ENCODE measurements around the gene ATP5MK.
"Not testable (repeated sequence)": the region's sequence is repeated elsewhere in the genome, so short reads cannot be mapped to it uniquely, and the experiment has no call there.

The ATP5MK gene

GRCh38 chr10:103396067-103396788 is at the start of gene ATP5MK, which contains the start of gene PDCD11:
Gene ATP5MK, minus strand, starts transcription at chr10:103396475. Its CDS starts 4,018 bp downstream, at chr10:103392457.
Gene PDCD11, plus strand, starts transcription at chr10:103396626. Its CDS starts 1,801 bp downstream, at chr10:103398427.
- peak; percentile 80 to 93 (median 87) for DNase-seq (ENCODE audit: low read depth in 3 of 3)

GRCh38 chr10:103445366-103445765 is 49.1 kb upstream of the ATP5MK start:
- no peak for DNase-seq (ENCODE audit: low read depth in 3 of 3)

GRCh38 chr10:103444478-103444877 is 48.2 kb upstream of the ATP5MK start:
- DNase-seq (ENCODE audit: low read depth in 3 of 3), result no peak

GRCh38 chr10:103443475-103444185 is 47.4 kb upstream of the ATP5MK start:
- no peak for DNase-seq (ENCODE audit: low read depth in 3 of 3)

- DNase-seq (ENCODE audit: low read depth in 3 of 3), result no peak
These were observed 45.8 kb upstream of the ATP5MK start for GRCh38 chr10:103442031-103442461.

- DNase-seq (ENCODE audit: low read depth in 3 of 3), result no peak
These were observed 45.3 kb upstream of the ATP5MK start for GRCh38 chr10:103441611-103442010.

GRCh38 chr10:103441206-103441605 is 44.9 kb upstream of the ATP5MK start:
- DNase-seq (ENCODE audit: low read depth in 3 of 3), result no peak

- no peak for DNase-seq (ENCODE audit: low read depth in 3 of 3)
These were observed 44.1 kb upstream of the ATP5MK start for GRCh38 chr10:103440416-103440815.

GRCh38 chr10:103439776-103440175 is 43.5 kb upstream of the ATP5MK start:
- DNase-seq (ENCODE audit: low read depth in 3 of 3), result no peak

GRCh38 chr10:103433858-103434257 is 37.6 kb upstream of the ATP5MK start:
- no peak for DNase-seq (ENCODE audit: low read depth in 3 of 3)

GRCh38 chr10:103431902-103432301 is 35.6 kb upstream of the ATP5MK start:
- no peak for DNase-seq (ENCODE audit: low read depth in 3 of 3)

GRCh38 chr10:103429647-103430046 is 33.4 kb upstream of the ATP5MK start:
- DNase-seq (ENCODE audit: low read depth in 3 of 3), result no peak

GRCh38 chr10:103428989-103429643 is 32.8 kb upstream of the ATP5MK start:
- DNase-seq (ENCODE audit: low read depth in 3 of 3), result no peak

- no peak for DNase-seq (ENCODE audit: low read depth in 3 of 3)
These were observed 31.6 kb upstream of the ATP5MK start for GRCh38 chr10:103427866-103428265.

GRCh38 chr10:103423748-103424147 is 27.5 kb upstream of the ATP5MK start:
- no peak for DNase-seq (ENCODE audit: low read depth in 3 of 3)

GRCh38 chr10:103419101-103419500 is 22.8 kb upstream of the ATP5MK start:
- no peak for DNase-seq (ENCODE audit: low read depth in 3 of 3)

- DNase-seq (ENCODE audit: low read depth in 3 of 3), result no peak
These were observed 21.3 kb upstream of the ATP5MK start for GRCh38 chr10:103417601-103418000.

GRCh38 chr10:103417148-103417469 is 20.8 kb upstream of the ATP5MK start:
- not testable (repeated sequence) for DNase-seq (ENCODE audit: low read depth in 3 of 3)

- DNase-seq (ENCODE audit: low read depth in 3 of 3), result peak in 2 of 3 experiments; percentile 18 to 32
These were observed 20.3 kb upstream of the ATP5MK start for GRCh38 chr10:103416436-103417147.

- DNase-seq (ENCODE audit: low read depth in 3 of 3), result no peak
These were observed 19.3 kb upstream of the ATP5MK start for GRCh38 chr10:103415581-103415980.

- DNase-seq (ENCODE audit: low read depth in 3 of 3), result no peak
These were observed 17.3 kb upstream of the ATP5MK start for GRCh38 chr10:103413564-103413963.
